Measurements from ENCODE around the gene EEFSEC.

Gene EEFSEC

DNA sequence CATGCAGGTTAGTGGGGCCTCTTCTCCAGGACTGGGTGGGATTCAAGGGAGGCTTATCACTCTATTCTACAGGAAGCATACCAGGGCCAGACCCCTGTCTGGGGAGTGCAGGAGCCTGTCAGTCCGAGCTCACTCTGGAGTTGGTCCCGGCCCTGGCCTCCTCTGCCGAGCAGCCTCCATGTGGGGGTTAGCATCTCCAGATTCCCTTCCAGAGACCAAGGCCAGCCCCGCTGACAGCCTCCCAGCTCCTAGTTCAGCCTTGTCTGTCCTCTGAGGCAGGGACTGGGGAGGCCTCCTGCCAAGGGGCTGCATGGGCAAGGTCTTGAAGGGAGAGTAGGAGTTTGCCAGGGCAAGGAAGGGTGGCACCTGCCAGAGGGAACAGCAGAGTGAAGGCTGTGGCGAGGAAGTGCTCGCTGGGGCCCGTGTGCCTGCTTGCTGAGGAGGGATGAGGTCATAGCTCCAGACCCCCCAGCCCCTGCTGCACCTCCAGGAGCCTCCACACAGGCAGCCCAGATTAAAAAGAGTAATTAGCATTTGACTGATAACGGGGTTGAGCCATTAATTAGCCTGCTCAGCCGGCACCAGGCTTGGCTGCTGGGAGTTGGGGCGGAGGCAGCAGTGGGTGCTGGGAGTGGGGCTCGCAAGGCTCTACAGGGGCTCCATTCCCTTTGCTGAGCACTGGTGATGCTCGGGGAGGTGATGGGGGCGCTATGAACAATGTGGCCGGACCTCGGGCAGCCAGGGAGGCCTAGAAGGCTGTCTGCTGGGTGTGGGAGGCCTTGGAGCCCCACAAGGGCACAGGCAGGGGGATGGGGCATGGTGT, 259.1 kb downstream of the EEFSEC start:
- DNase-seq (ENCODE audit: low read depth), result no peak

DNA sequence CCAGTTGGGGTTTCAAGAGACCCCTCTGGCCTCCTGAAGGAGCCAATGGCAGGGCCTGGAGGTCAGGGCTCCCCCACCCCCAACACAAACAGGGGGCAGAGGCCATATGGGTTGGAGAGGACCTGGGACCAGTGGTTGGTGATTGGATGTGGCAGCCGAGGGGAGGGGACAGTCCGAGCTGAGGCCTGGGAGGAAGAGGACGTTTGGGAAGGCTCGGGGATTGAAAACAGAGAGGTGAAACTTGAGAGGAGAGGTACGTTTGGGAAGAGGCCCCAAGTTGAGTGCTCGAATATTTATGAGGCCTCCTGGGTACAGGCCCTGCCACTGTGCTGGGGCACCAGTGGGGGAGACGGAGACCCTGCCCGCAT, 259.7 kb downstream of the EEFSEC start:
- no peak for DNase-seq (ENCODE audit: low read depth)

GRCh38 chr3:128413413-128414205, 260.3 kb downstream of the EEFSEC start:
- no peak for DNase-seq (ENCODE audit: low read depth)

GRCh38 chr3:128415200-128415772, 262.0 kb downstream of the EEFSEC start:
- DNase-seq (ENCODE audit: low read depth), result no peak

DNA sequence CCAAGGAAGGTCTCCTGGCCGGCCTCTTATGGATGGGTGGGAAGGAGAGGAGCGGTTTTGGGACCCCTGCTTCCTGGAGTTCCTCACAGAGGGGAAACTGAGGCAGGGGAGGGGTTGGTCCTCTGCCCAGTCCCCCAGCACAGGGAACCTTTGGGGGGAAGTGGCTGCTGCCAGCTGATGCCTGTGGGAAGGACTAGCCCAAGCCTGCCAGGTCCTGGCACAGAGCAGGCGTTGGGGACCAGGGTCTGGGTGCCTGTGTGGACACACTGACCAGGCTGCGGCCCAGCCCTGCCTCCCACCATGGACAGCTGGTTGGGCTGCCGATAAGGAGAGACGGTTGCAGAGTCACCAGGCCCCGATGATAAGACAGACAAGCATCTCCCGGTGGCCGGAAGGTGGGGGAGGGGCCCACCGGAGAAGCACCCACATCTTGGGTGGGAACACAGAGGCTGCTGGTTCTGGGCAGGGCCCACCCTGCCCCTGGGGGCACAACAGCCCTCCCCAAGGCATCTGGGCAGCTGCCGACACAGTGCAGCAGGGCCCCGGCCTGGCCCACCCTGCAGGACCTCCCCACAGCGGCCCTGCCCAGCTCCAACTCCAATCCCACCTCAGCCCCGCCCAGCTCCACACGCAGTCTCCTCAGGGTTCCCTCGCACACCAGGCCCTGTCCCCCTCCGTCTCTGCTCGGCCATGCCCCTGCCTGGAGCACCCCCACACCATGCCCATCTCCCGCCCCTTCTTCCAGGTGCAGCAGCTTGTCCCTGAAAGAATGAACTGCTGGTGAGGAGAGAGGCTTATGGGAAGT, 262.7 kb downstream of the EEFSEC start:
- DNase-seq (ENCODE audit: low read depth), result no peak

DNA sequence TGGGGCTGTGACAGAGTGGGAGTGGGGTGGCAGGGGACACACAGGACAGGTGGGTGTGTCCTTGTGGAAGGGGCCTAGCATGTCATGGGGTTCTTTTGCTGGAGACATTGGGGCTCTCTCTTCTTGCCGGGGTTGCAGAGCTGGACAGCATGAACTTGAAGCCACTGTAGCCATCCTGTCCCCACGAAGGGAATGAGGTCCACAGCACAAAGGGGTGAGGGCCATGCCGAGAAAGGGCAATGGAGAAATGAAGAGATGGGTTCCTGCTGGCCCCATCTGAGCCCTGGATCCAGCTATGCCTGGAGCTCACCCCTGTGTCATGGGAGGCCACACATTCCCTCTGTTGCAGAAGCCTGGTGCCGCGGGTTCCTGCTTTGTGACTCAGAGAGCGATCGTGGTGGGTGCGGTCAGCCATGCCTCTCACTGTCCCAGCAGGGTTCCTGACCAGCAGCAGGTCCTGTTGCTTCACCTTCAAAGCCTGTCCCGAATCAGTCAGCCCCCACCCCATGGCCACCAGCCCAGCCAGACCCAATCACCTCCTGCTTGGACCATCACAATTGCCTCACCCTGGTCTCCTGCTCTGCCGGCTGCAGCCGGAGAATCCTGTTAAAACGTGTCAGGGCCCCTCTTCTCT, 263.4 kb downstream of the EEFSEC start:
- DNase-seq (ENCODE audit: low read depth), result peak; percentile 94

GRCh38 chr3:128418900-128419299, 265.6 kb downstream of the EEFSEC start:
- no peak for DNase-seq (ENCODE audit: low read depth)

DNA sequence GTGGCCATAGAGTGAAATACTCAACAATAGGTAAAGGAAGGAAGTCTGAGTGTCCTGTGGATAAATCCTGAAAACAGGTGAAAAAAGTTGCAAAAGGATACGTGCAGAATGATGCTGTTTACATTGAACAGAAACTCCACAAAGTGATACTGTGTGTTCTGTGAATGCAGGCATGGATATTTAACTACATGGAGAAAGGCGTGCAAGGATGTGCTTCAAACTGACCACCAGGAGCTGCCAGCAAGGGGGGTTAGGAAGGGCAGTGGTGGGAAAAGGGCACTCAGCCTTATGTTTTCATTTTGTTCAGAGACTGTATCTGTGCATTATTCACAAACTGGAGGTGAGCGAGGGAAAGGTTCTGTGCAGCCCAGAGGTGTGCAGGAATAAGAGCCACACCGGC, 266.0 kb downstream of the EEFSEC start:
- no peak for DNase-seq (ENCODE audit: low read depth)

DNA sequence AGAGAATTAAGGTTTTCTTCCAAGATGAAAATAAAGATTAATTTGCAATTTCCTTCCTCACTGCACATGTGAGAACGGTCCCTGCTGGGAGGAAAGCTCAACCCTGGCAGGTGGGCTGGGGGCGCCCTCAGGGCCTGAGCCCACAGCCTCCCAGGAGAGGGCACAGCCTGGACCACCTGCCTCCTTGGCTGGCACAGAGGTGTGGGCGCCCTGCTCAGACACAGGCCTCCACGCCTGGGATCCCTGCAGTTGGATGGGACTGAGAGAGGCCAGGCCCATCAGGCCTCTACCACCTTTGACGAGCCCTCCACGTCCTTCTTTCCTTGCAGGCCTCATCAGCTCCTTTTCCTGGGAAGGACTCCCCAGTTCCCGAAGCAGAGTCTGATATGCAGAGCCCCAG, 267.0 kb downstream of the EEFSEC start:
- DNase-seq (ENCODE audit: low read depth), result no peak

- no peak for DNase-seq (ENCODE audit: low read depth)
These were observed 267.6 kb downstream of the EEFSEC start for GRCh38 chr3:128420720-128421438.

- DNase-seq (ENCODE audit: low read depth), result no peak
These were observed 268.2 kb downstream of the EEFSEC start for GRCh38 chr3:128421439-128421836.

DNA sequence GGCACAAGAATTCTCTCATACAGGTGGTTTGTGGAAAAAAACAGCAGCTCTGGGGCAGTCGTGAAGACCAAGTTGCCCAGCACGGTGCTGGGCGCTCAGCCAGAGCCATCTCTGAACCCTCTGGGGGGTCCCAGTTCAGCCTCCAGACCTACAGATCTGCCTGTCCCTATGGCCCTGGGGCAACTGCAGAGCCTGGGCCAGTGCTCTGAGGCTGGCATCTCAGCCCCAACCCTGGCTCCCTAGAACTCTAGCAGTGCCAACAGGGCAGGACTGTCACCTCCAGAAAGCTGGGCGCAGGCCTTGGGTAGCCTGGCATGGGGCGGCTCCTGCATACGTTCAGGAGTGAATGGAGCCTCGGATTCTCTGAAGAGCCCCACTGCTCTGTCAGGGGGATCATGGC, 268.7 kb downstream of the EEFSEC start:
- DNase-seq (ENCODE audit: low read depth), result no peak

- no peak for DNase-seq (ENCODE audit: low read depth)
These were observed 269.7 kb downstream of the EEFSEC start for GRCh38 chr3:128422762-128423524.

DNA sequence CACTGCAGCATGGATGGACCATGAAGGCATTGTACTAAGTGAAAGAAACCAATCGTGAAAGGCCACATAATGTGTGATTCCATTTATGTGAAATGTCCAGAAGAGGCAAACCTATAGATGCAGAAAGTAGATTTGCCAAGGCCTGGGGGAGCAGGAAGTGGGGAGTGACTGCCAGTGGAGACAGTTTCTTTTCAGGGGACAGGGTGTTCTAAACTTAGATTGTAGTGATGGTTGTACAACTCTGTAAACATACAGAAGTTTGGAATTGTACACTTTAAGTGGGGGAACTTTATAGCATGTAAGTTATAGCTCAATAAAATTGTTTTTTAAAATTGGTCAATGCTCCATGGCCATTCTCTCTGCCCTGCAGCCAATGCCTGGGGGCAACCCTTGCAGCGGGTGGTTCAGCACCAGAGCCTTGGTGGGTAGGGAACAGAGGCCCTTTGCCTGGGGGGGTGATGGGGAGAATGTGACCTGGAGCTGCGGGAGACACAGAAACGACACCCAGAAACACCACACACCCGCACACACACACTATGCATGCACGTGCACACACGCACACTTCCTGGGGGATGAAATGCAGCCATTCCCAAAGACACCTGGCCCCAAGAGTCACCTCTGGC, 270.4 kb downstream of the EEFSEC start:
- DNase-seq (ENCODE audit: low read depth), result peak; percentile 9

- peak; percentile 88 for DNase-seq (ENCODE audit: low read depth)
These were observed 271.3 kb downstream of the EEFSEC start for GRCh38 chr3:128424508-128425069.

DNA sequence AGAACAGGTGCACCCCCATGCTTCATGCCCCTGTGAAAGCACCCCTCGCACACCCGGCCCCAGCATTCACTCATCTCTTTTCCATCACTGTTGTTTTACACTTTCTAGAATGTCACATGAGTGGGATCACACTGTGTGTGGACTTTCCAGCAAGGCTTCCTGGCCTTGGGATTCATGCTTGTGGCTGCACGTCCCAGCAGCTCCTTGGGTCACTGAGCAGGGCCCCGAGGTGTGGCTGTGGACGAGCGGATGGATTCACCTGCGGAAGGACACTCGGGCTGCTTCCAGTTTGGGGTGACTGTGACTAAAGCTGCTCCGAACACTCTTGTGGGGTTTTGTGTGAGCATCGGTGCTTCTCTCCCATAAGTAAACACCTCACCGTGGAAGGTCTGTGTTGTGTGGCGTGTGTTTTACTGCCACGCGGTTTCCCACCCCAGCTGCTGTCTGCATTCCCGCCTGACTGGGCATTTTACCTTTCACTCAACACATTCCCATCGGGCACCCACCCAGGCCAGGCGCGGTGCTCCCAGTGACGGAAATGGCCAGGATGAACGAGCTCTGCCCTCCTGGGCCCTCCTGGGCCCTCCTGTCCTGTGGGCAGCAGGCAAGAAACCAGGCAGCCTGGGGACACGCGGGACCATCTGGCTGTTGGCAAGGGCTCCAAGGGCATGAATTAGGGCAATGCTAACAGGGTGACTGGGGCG, 272.0 kb downstream of the EEFSEC start:
- DNase-seq (ENCODE audit: low read depth), result no peak

GRCh38 chr3:128425846-128426127, 272.5 kb downstream of the EEFSEC start:
- no peak for DNase-seq (ENCODE audit: low read depth)

- peak; percentile 37 for DNase-seq (ENCODE audit: low read depth)
These were observed 273.0 kb downstream of the EEFSEC start for GRCh38 chr3:128426128-128426921.
